Transverse colon (tissue), 4 donors: Measurements from ENCODE around the gene RAB13. TPM values are rescaled to one million over a fixed set of nuclear protein-coding genes. Genes with fewer than 3 reads are reported as not detected.
A peak's percentile ranks its signal among the peaks of the same experiment; 100 is the strongest.
"Not testable (repeated sequence)": the region's sequence is repeated elsewhere in the genome, so short reads cannot be mapped to it uniquely, and the experiment has no call there.

ENCODE experiments used
- DNase-seq: peaks from one replicate; pipeline ENCODE4 v3.0.0-alpha.2; 2019
- H3K27ac ChIP-seq, 4 donors: fragments of 200-600 bp; sonication (generic); 2 replicates each; pipeline ENCODE4 v1.5.1; 2016 to 2018; ENCODE audit warnings: inconsistent platforms in 4 of 4
- H3K27me3 ChIP-seq: fragments of 200-600 bp; sonication (generic); 2 replicates; pipeline ENCODE4 v1.5.1; 2017; ENCODE audit warnings: inconsistent platforms
- H3K36me3 ChIP-seq, 4 donors: fragments of 200-600 bp; sonication (generic); 2 replicates each; pipeline ENCODE4 v1.5.1; 2017 to 2019; ENCODE audit warnings: inconsistent platforms in 4 of 4
- H3K4me1 ChIP-seq, 4 donors: fragments of 200-600 bp; sonication (generic); 2 replicates each; pipeline ENCODE4 v1.5.1; 2017 to 2020; ENCODE audit warnings: inconsistent platforms in 4 of 4
- H3K4me3 ChIP-seq, 4 donors: fragments of 200-600 bp; sonication (generic); 1 replicate in 1 of 4; 2 replicates in 3 of 4; pipeline versions ENCODE4 v1.5.1 to v1.6.1; 2017 to 2019; ENCODE audit warnings: inconsistent platforms in 4 of 4
- H3K9me3 ChIP-seq, 2 donors: fragments of 200-600 bp; sonication (generic); 2 replicates each; pipeline ENCODE4 v1.5.1; 2017 to 2019; ENCODE audit warnings: inconsistent platforms in 2 of 2
- CTCF ChIP-seq, 5 experiments: fragments of 200-600 bp in 3 of 5; fragments of 450-650 bp in 2 of 5; sonication (generic) in 3 of 5; IDR thresholded peaks; 1 replicate in 2 of 5; 2 replicates in 3 of 5; pipeline ENCODE4 v1.5.1; 2016 to 2017; ENCODE audit warnings: antibody characterized with exemption in 5 of 5, inconsistent platforms in 3 of 5, mild to moderate bottlenecking in 2 of 5, moderate library complexity in 1 of 5
- EP300 ChIP-seq: sonication (generic); formaldehyde crosslinking; IDR thresholded peaks from one replicate; pipeline ENCODE4 v1.6.1; 2017; ENCODE audit warnings: antibody characterized with exemption, low read depth
- POLR2A ChIP-seq: fragments of 450-650 bp; IDR thresholded peaks from one replicate; pipeline ENCODE4 v1.6.1; 2016; ENCODE audit warnings: antibody characterized with exemption, mild to moderate bottlenecking, moderate library complexity
- POLR2AphosphoS5 ChIP-seq, 3 donors: sonication (generic); formaldehyde crosslinking; IDR thresholded peaks; one replicate each; pipeline ENCODE4 v1.6.1; 2016; ENCODE audit warnings: antibody characterized with exemption in 3 of 3
- whole genome bisulfite sequencing, 2 donors: methylation state at CpG; one replicate each; pipeline ENCODE4 v1.1.5; 2018; ENCODE audit warnings: low coverage in 1 of 2; 5-methylcytosine and 5-hydroxymethylcytosine counted together
- in situ Hi-C, 4 donors: fragments of 200-750 bp; cut with MboI; loops; one replicate each; pipeline versions ENCODE4 v1.15.0 to v1.15.1; 2017; ENCODE audit warnings: low sequenced_read_pairs in 3 of 4, low pct_ligation_motif_present in 1 of 4, low pct_unique_long_range_greater_than_20kb in 1 of 4
- intact Hi-C: fragments of 100-400 bp; cut with DNase I; formaldehyde crosslinking; loops from one replicate; pipeline ENCODE4 v1.15.1; 2023; ENCODE audit warnings: low total_unique reads
- total RNA-seq, 4 donors: library from RNA; depleted of rRNA; stranded (reverse); fragments of >200 nt; gene quantifications; one replicate each; pipeline ENCODE4 v1.1.0, GENCODE V29; 2016

Gene RAB13
- total RNA-seq, 4 donors from 2014 or later = 4.0 to 27.9 (median 15.4) TPM

- Histone ChIP-seq H3K36me3 (no peaks in the 10 kb centered on the region), H3K27me3 (no peaks in the 10 kb centered on the region), H3K4me3 (peak overlapping the region; percentile 17 to 67 (median 60)), H3K4me1 (peaks cover 0 to 33% (median 14%) of the 10 kb centered on the region in 4 donors), H3K27ac (peak overlapping the region; percentile 86 to 96 (median 86)), H3K9me3 (no peaks in the 10 kb centered on the region)
- in situ Hi-C loops (loop anchor here (10.0 to 25.0 kb wide), 7 partner anchors 171 to 473 kb away; partner anchors contain the start of genes ILF2 (in 2 of the 4), NPR1 (in 2 of the 4), S100A3 (in 1 of the 4) and S100A4 (in 1 of the 4)), intact Hi-C loops (loop anchor here (2.0 to 10.0 kb wide), 2 partner anchors 189 to 311 kb away; partner anchors contain the start of genes ILF2 and NPR1)
- DNase-seq = peak; percentile 36
- TF ChIP-seq CTCF (IDR thresholded peaks at IDR 0.05) = no peak
- TF ChIP-seq EP300 = no peak
- TF ChIP-seq POLR2A = peak; percentile 4
- TF ChIP-seq POLR2AphosphoS5 (IDR thresholded peaks at IDR 0.05) = peak in 1 of 3 donors; percentile 32
- 27 to 36% methylated on average over 5 to 7 of the region's 7 CpGs for WGBS, 2 donors
Observed at GRCh38 chr1:153985341-153985912, 712 bp downstream of the RAB13 start.

GRCh38 chr1:153984123-153984894 is 1.8 kb downstream of the RAB13 start:
- Histone ChIP-seq H3K4me3 (peak overlapping the region in 1 of 4 donors; percentile 67), H3K9me3 (no peaks in the 10 kb centered on the region), H3K27ac (peak overlapping the region; percentile 86 to 96 (median 86)), H3K4me1 (peaks cover 0 to 29% (median 14%) of the 10 kb centered on the region in 4 donors), H3K27me3 (no peaks in the 10 kb centered on the region), H3K36me3 (no peaks in the 10 kb centered on the region)
- TF ChIP-seq POLR2AphosphoS5 (IDR thresholded peaks at IDR 0.05) (peak in 1 of 3 donors; percentile 13), CTCF (IDR thresholded peaks at IDR 0.05) (no peak)
- no peak for DNase-seq
- WGBS, 2 donors = 67 to 72% methylated on average over 6 of the region's 6 CpGs
- intact Hi-C loops = loop anchor here (2.0 to 10.0 kb wide), 2 partner anchors 188 to 310 kb away; partner anchors contain the start of genes ILF2 and NPR1
- in situ Hi-C loops = loop anchor here (5.0 to 25.0 kb wide), 8 partner anchors 170 to 472 kb away; partner anchors contain the start of genes ILF2 (in 2 of the 4), NPR1 (in 2 of the 4), S100A3 (in 1 of the 4) and S100A4 (in 1 of the 4)

- not testable (repeated sequence) for H3K27me3 ChIP-seq, H3K36me3 ChIP-seq, H3K27ac ChIP-seq, H3K9me3 ChIP-seq, DNase-seq, H3K4me3 ChIP-seq
- 74 to 87% methylated on average over 2 of the region's 2 CpGs for WGBS, 2 donors
- intact Hi-C loops = loop anchor here (10.0 kb wide), 1 partner anchor 307 kb away; the partner anchor contains the start of genes ILF2 and NPR1
- in situ Hi-C loops = loop anchor here (5.0 to 25.0 kb wide), 8 partner anchors 167 to 469 kb away; partner anchors contain the start of genes ILF2 (in 2 of the 4), NPR1 (in 2 of the 4), S100A3 (in 1 of the 4) and S100A4 (in 1 of the 4)
- peaks cover 0 to 30% (median 21%) of the 10 kb centered on the region in 4 donors for H3K4me1 ChIP-seq
Observed at GRCh38 chr1:153981735-153982134, 4.4 kb downstream of the RAB13 start.

GRCh38 chr1:153979091-153979490 is 7.0 kb downstream of the RAB13 start:
- H3K4me3 ChIP-seq, DNase-seq, H3K9me3 ChIP-seq, intact Hi-C loops, H3K27ac ChIP-seq, H3K27me3 ChIP-seq: not testable (repeated sequence)
- peaks cover 8 to 22% (median 18%) of the 10 kb centered on the region in 4 donors for H3K4me1 ChIP-seq
- in situ Hi-C loops = loop anchor here (25.0 kb wide), 4 partner anchors 292 to 467 kb away; partner anchors contain the start of genes ILF2 (in 1 of the 4), NPR1 (in 1 of the 4), S100A3 (in 1 of the 4) and S100A4 (in 1 of the 4)
- 87 to 100% methylated on average over 2 to 12 of the region's 12 CpGs for WGBS, 2 donors
- H3K36me3 ChIP-seq = peaks cover 0 to 18% (median 9%) of the 10 kb centered on the region in 4 donors
